MCF 10A (cell line): ENCODE results near the gene SARNP. TPM values are rescaled to one million over a fixed set of nuclear protein-coding genes. Genes with fewer than 3 reads are reported as not detected.

Experiments used
- BruUV-seq: library from RNA; stranded (reverse); fragments of 400-500 nt; replicated peaks from 2 replicates; lab custom pipeline; 2021; lab: Mats Ljungman, UMichigan
- CTCF ChIA-PET: fragments of 300-600 bp; sonication (Branson Sonifier 250); formaldehyde crosslinking; extraction: SDS; loops from one replicate; lab custom pipeline; 2021; ENCODE audit warnings: antibody characterized with exemption, inconsistent platforms; lab: Yijun Ruan, JAX
- POLR2A ChIA-PET: fragments of 300-600, 350-650 bp; sonication (Branson Sonifier 250); formaldehyde crosslinking; extraction: SDS; loops from one replicate; lab custom pipeline; 2020; ENCODE audit warnings: antibody characterized with exemption, inconsistent platforms; lab: Yijun Ruan, JAX
- DNase-seq: peaks from one replicate; pipeline ENCODE4 v3.0.0-alpha.2; 2018; ENCODE audit not compliant: unreplicated experiment
- H3K27ac Mint-ChIP-seq: one replicate; pipeline ENCODE4 v1.8.0; 2022; ENCODE audit warnings: mild to moderate bottlenecking, low read depth, mixed read lengths; ENCODE audit not compliant: unreplicated experiment
- H3K27me3 Mint-ChIP-seq: one replicate; pipeline ENCODE4 v1.8.0; 2022; ENCODE audit warnings: mixed read lengths; ENCODE audit not compliant: insufficient read depth, unreplicated experiment
- H3K36me3 Mint-ChIP-seq: one replicate; pipeline ENCODE4 v1.8.0; 2022; ENCODE audit warnings: mild to moderate bottlenecking, moderate library complexity, mixed read lengths; ENCODE audit not compliant: insufficient read depth, unreplicated experiment
- H3K4me1 Mint-ChIP-seq: one replicate; pipeline ENCODE4 v1.8.0; 2022; ENCODE audit warnings: mixed read lengths; ENCODE audit not compliant: insufficient read depth, unreplicated experiment
- H3K4me3 Mint-ChIP-seq: one replicate; pipeline ENCODE4 v1.8.0; 2022; ENCODE audit warnings: mild to moderate bottlenecking, moderate library complexity, mixed read lengths; ENCODE audit not compliant: unreplicated experiment
- H3K9me3 Mint-ChIP-seq: one replicate; pipeline ENCODE4 v1.8.0; 2022; ENCODE audit warnings: mixed read lengths; ENCODE audit not compliant: unreplicated experiment
- intact Hi-C: fragments of 100-400 bp; cut with micrococcal nuclease; formaldehyde crosslinking; loops from 2 replicates; pipeline ENCODE4 v1.14.1; 2022
- total RNA-seq: library from RNA; stranded (reverse); gene quantifications from 2 replicates; pipeline ENCODE4 v1.2.3, GENCODE V29; 2022
- TF ChIP-seq, protein P1 (sequence below): fragments of 200-600 bp; IDR thresholded peaks from one replicate; pipeline ENCODE4 v1.8.0; 2022; ENCODE audit warnings: antibody characterized with exemption, mild to moderate bottlenecking; ENCODE audit not compliant: unreplicated experiment

Gene SARNP
- total RNA-seq, 1 experiment from 2014 or later: 61.1 TPM

DNA sequence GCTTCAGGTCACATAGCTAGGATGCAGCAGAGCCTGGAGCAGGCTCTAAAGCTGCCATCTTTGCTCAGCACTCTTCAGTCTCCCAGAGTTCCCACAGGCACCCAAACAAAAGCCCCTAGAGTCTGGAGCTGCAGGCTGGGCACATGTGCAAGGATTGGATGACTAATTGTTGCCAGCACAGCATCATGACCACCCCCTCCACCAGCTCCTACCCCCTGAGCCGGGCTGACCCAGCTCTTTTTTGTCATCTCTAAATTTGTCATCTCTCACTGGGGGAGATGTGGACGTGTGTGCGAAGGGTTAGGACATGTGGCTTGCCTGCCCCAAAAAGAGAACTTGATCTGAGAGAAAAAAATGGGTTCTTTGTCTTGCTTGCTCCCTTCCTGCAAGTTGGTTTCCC, 29.5 kb upstream of the SARNP start:
- Mint-ChIP-seq H3K4me3 (peak overlapping the region; percentile 52), H3K36me3 (no peaks in the 10 kb centered on the region), H3K27me3 (no peaks in the 10 kb centered on the region), H3K4me1 (peaks cover 26% of the 10 kb centered on the region), H3K27ac (peak overlapping the region; percentile 99), H3K9me3 (no peaks in the 10 kb centered on the region)
- peak; percentile 64 for DNase-seq
- TF ChIP-seq, protein P1, sequence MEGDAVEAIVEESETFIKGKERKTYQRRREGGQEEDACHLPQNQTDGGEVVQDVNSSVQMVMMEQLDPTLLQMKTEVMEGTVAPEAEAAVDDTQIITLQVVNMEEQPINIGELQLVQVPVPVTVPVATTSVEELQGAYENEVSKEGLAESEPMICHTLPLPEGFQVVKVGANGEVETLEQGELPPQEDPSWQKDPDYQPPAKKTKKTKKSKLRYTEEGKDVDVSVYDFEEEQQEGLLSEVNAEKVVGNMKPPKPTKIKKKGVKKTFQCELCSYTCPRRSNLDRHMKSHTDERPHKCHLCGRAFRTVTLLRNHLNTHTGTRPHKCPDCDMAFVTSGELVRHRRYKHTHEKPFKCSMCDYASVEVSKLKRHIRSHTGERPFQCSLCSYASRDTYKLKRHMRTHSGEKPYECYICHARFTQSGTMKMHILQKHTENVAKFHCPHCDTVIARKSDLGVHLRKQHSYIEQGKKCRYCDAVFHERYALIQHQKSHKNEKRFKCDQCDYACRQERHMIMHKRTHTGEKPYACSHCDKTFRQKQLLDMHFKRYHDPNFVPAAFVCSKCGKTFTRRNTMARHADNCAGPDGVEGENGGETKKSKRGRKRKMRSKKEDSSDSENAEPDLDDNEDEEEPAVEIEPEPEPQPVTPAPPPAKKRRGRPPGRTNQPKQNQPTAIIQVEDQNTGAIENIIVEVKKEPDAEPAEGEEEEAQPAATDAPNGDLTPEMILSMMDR: no peak
- BruUV-seq: no TSS peak
- POLR2A ChIA-PET: interaction anchor here (0.5 to 2.2 kb wide), 13 partner anchors 11 to 1394 kb away, joined by 3 to 12 read pairs (median 3); partner anchors contain the start of gene DNAJC14
- CTCF ChIA-PET: interaction anchor here (0.5 to 1.2 kb wide), 4 partner anchors 17 to 79 kb away, joined by 3 to 10 read pairs (median 4); partner anchors contain the start of gene DNAJC14
- intact Hi-C loops: loop anchor here (1.0 kb wide), 1 partner anchor 18 kb away; the partner anchor contains the start of gene DNAJC14

DNA sequence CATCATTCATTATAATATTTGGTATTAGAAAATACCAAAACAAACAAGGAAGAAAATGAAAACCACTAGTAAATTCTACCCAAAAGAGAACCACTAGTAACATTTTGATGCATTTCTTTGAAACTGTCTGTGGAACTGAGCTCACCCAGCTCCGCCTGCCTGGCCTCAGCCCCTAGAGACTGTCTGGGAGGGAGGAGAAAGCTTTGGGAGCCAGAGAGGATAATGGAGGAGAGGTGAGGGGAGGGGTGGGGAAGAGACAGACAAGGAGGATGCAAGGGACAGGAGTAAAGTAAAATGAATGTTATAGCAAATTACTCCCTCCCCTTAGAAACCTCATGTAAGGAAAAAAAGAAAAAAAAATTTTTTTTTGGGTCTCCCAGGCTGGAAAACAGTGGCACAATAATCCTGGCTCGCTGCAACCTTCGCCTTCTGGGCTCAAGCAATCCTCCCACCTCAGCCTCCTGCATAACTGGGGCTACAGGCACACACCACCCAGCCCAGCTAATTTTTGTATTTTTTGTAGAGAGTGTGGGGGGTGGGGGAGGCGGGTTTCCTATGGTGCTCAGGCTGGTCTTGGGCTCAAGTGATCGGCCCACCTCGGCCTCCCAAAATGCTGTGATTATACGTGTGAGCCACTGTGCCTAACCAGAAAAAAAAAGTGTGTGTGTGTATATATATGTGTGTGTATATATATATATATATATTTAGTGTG, 28.4 kb upstream of the SARNP start:
- ChIA-PET POLR2A (interaction anchor here (0.6 to 2.2 kb wide), 5 partner anchors 10 to 79 kb away, joined by 3 to 8 read pairs (median 5); partner anchors contain the start of gene DNAJC14), CTCF (interaction anchor here (0.6 to 1.2 kb wide), 5 partner anchors 16 to 80 kb away, joined by 3 to 10 read pairs (median 5); partner anchors contain the start of gene DNAJC14)
- no TSS peak for BruUV-seq
- Mint-ChIP-seq H3K27me3 (no peaks in the 10 kb centered on the region), H3K4me3 (no peak overlapping the region), H3K9me3 (no peaks in the 10 kb centered on the region), H3K4me1 (peaks cover 31% of the 10 kb centered on the region), H3K36me3 (no peaks in the 10 kb centered on the region), H3K27ac (peak overlapping the region; percentile 99)
- TF ChIP-seq, protein P1: no peak
- intact Hi-C loops: no loop called here
- no peak for DNase-seq

DNA sequence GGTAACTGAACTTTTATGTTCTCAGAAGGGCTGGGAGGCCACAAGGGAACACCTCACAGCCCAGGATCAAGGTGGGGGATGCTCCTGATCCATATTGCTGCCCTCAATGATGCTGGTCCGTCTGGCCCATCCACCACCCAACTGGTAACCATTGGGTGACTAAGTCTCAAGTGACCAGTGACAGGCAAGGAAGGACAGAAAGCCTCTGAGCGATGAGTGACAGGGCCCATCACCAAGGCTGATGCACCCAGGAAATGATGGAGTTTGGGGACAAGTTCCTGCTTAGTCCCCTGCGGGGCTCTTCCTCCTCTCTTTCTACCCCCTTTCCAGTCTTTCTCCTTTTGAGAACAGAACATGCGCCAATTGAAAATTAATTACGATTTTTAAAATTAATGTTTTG, 27.8 kb upstream of the SARNP start:
- no peaks in the 10 kb centered on the region for H3K27me3 Mint-ChIP-seq
- peak overlapping the region; percentile 19 for H3K27ac Mint-ChIP-seq
- ChIA-PET POLR2A (interaction anchor here (0.6 to 1.7 kb wide), 3 partner anchors 9 to 16 kb away, joined by 3 to 5 read pairs (median 4); partner anchors contain the start of gene DNAJC14), CTCF (interaction anchor here (1.1 to 1.2 kb wide), 2 partner anchors 9 to 21 kb away, joined by 3 to 6 read pairs; no protein-coding TSS in a partner anchor)
- no peaks in the 10 kb centered on the region for H3K36me3 Mint-ChIP-seq
- no peak overlapping the region for H3K4me3 Mint-ChIP-seq
- H3K4me1 Mint-ChIP-seq: peaks cover 31% of the 10 kb centered on the region
- DNase-seq: no peak
- TF ChIP-seq, protein P1: no peak
- BruUV-seq: no TSS peak
- intact Hi-C loops: no loop called here
- no peaks in the 10 kb centered on the region for H3K9me3 Mint-ChIP-seq

DNA sequence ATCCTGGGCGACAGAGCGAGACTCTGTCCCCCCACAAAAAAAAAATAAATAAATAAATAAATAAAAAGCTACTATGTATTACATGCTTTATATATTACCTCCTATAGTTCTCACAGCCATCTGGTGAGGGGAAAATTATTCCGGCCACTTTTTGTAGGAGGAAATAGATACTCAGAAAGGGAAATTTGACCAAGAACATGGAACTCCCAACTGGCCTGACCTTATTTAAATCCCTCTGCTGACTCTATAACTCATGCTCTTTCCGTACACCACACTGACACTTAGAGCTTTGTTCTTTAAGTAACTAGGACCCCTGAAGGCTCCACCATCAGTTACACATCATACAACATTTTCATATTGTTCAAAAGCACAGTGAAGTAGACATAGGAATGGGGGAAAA, 27.4 kb upstream of the SARNP start:
- no peak for DNase-seq
- TF ChIP-seq, protein P1: no peak
- Mint-ChIP-seq H3K4me1 (peaks cover 31% of the 10 kb centered on the region), H3K27ac (peak overlapping the region; percentile 19), H3K4me3 (no peak overlapping the region), H3K9me3 (no peaks in the 10 kb centered on the region), H3K36me3 (no peaks in the 10 kb centered on the region), H3K27me3 (no peaks in the 10 kb centered on the region)
- ChIA-PET POLR2A (interaction anchor here (1.7 kb wide), 1 partner anchor 15 kb away, joined by 5 read pairs; the partner anchor contains the start of gene DNAJC14), CTCF (interaction anchor here (1.1 to 1.2 kb wide), 2 partner anchors 9 to 21 kb away, joined by 3 to 6 read pairs; no protein-coding TSS in a partner anchor)
- no TSS peak for BruUV-seq
- intact Hi-C loops: no loop called here
